CD4-positive, alpha-beta T cell treated with Interleukin-12 subunit alpha and Interleukin-12 subunit beta, for 1 hour (primary cell): ENCODE results near the gene LPIN2.

Experiments used
- DNase-seq: peaks from one replicate; pipeline ENCODE4 v3.0.0-alpha.2; 2020

Gene LPIN2

DNA sequence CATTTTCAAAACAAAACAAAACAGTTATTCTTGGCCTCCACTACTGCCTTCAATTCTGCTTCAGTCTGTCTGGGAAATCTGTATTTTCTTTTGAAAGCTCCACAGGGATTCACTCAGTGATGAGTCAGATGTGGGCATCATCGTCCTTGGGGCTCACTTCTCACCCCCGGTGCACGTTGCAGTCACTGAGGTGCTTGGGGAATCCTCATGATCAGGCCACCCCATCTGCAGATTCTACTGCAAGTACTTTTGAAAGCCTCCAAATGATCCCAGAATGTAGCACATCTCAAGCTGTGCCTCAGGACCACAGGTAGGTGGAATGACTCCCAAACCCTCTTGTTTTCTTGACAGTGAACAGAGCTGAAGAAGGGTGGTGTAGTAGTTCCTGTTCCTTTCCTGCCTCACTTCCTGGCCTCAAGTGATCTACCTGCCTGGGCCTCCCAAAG lies 34.3 kb downstream of the LPIN2 start:
- peak; percentile 50 for DNase-seq

GRCh38 chr18:2978208-2978607 lies 34.7 kb downstream of the LPIN2 start:
- DNase-seq: no peak

- no peak for DNase-seq
Measured at GRCh38 chr18:2976218-2977132, 36.5 kb downstream of the LPIN2 start.

GRCh38 chr18:2974731-2975130 lies 38.2 kb downstream of the LPIN2 start:
- DNase-seq: no peak

- DNase-seq: peak; percentile 85
Measured at GRCh38 chr18:2971741-2972552, 41.0 kb downstream of the LPIN2 start.

GRCh38 chr18:2970772-2971659 lies 41.9 kb downstream of the LPIN2 start:
- DNase-seq: peak; percentile 68

- no peak for DNase-seq
Measured at GRCh38 chr18:2970344-2970743, 42.6 kb downstream of the LPIN2 start.

GRCh38 chr18:2969695-2970094 lies 43.2 kb downstream of the LPIN2 start:
- DNase-seq: no peak

DNA sequence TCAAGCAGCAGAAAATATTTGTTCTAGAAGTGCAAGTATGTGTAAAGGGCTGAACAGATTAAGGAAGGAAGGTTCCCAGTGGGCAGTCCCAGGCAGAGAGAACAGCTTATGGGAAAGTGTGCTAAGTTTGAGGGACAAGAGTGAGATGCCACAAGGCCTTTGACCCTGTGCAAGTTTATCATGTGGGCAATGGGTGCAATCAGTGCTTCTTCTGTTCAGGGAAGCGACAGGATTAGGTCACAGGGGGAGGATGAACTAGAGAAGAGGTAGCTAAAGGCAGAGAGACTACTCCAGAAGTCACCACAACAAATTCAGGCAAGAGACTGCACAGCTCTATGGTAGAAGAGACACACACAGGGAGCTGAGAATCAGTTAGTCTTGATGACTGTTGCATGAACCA lies 44.3 kb downstream of the LPIN2 start:
- DNase-seq: no peak

GRCh38 chr18:2967820-2968219 lies 45.1 kb downstream of the LPIN2 start:
- DNase-seq: no peak

GRCh38 chr18:2967357-2967756 lies 45.6 kb downstream of the LPIN2 start:
- no peak for DNase-seq

DNA sequence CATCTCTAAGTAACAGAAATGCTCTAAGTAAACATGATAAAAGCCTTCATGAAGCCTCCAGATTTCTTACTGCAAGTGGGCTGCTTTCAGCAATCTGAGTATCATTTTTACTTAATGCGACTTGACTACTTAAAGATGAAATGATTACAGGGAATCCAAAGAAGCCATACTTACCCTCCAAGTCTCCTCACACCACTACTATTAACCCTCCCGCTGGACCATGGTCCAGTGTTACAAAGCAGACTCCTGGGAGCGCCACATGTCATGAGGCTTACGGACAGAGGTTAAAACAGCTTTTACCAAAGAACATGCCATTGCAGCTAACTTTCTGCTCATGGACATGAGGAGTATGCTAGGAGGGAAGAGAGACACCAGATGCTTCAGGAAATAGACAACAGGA lies 46.4 kb downstream of the LPIN2 start:
- no peak for DNase-seq

DNA sequence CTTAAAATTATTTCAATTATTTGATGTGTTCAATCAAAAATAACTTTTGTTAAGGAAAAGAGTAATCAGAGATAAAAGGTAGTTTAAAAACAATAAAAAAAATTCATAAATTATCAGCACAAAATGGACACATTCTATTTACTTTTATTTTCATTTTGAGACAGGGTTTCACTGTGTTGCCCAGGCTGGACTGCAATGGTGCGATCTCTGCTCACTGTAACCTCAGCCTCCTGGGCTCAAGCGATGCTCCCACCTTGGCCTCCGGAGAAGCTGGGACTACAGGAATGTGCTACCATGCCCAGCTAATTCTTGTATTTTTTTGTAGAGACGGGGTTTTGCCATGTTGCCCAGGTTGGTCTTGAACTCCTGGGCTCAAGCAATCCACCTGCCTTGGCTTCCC lies 47.1 kb downstream of the LPIN2 start:
- no peak for DNase-seq

DNA sequence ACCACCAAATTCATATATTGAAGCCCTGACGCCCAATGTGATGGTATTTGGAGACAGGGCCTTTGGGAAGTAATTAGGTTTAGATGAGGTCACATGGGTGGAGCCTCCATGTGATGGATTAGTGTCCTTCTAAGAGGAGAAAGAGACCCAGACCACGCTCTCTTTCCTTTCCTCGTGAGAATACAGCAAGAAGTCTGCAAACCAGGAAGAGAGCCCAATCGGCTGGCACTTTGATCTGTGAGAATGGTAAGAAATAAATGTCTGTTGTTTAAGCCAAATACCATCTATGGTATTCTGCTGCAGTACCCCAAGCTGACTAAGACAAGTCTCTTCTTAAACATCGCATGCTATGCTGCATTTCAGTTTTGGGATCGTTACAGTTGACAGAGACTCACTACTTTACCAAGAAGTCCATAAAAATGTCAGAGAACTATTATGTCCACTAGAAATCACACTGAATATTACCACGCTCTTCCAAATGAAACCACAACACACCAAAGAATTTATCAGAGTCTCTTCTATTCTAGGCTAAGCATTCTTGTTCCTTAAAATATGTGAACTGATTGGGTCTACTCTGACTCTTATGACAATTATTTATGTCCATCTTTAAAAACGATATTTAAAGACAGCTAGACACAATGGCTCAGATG lies 48.5 kb downstream of the LPIN2 start:
- peak; percentile 52 for DNase-seq
